Measurements from ENCODE around the gene PDE6C. TPM values are rescaled to one million over a fixed set of nuclear protein-coding genes. Genes with fewer than 3 reads are reported as not detected.

Gene PDE6C
- total RNA-seq, 1 experiment from 2014 or later: not detected

DNA sequence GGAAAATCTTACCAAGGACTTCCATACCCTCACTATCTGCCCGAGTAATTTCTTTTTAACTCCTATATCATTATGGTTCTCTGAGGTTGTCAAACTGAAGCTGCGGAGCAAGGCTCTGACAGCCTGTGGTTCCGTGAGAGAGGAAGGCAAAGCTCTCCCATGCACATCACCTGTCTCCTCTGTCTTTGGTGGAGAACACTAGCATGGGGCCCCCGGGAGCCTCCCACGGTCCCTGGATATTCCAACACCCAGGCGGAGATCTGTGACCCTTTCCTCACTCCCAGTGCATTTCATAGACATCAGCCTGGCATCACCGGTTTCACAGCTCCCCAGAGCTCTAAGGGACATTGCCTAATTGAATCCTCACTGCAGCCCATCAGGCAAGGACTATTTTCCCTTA, 21.7 kb upstream of the PDE6C start:
- no peak for DNase-seq (ENCODE audit: low read depth, low spot score)
- in situ Hi-C loops (cut with HindIII; ENCODE audit: low pct_unique_long_range_greater_than_20kb, low sequenced_read_pairs): no loop called here

DNA sequence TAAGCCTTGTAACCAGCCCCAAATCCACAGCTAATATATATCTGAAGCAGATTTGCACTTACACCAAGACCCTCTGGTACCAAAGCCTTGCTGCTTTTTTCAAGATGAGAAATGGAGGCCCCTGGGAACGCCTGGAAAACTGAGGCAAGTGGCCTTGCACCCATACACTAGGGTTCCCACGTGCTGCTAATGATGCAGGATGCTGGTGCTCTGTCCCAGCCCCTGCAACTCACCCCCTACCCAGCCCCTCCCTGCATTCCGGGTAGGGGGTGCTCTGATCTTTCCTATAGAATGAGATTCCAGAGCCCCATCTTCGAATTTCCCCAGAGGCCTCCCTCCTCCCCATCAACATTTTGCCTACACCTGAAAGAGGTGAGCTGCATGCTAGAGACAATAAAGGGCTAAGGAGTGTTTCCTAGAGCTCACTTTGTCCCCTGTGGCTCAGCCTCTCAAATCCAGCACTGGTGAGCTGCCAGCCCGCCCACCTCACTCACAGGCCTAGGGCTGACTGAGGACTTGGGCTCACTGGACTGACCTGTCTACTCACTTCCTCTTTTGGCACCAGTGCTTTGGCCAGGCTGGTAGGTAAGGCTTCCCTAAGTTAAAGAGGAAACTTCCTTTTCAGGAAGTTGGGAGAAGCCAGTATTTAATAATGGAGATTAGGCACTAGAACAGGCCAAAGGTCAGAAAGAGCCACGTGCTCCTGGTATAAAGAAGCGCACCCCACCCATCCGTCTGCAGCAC, 21.1 kb upstream of the PDE6C start:
- no peak for DNase-seq (ENCODE audit: low read depth, low spot score)
- in situ Hi-C loops (cut with HindIII; ENCODE audit: low pct_unique_long_range_greater_than_20kb, low sequenced_read_pairs): no loop called here

DNA sequence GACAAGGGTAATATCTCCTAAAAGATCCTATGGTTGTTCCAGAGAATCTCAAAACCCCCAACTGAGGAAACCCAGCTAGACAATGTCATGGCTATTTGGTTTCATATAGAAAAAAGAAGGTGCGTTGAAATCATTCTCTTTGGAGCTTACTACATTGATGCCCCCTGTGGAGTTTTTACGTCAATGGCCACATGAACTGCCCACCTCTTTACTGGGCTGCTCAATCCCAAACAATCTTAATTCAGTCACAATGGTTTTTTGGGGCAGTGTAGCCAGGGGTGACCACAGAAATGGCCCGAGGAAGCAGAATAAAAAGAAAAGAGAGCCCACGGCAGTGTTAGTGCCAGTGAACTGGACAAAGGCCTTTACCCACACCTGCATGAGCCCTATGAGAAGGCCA, 19.1 kb upstream of the PDE6C start:
- in situ Hi-C loops (cut with HindIII; ENCODE audit: low pct_unique_long_range_greater_than_20kb, low sequenced_read_pairs): no loop called here
- DNase-seq (ENCODE audit: low read depth, low spot score): no peak

DNA sequence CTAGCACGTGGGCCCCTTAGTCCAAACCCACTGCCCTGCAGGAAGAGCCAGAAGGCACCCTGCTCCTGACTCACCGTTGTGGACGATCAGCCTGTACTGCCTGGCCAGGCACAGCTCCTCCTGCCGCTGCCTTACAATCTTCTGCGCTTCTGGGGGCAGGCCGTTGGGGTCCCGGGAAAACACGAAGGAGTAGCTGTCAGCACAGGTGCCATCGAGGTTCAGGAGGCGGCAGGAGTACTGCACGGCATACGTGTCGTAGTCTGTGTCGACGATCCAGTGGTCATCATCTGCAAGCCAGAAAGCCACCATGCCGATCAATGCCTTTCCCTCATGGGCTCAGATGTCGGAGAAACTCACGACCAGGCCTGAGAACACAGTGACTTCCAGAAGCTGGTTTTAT, 18.6 kb upstream of the PDE6C start:
- in situ Hi-C loops (cut with HindIII; ENCODE audit: low pct_unique_long_range_greater_than_20kb, low sequenced_read_pairs): no loop called here
- DNase-seq (ENCODE audit: low read depth, low spot score): no peak

DNA sequence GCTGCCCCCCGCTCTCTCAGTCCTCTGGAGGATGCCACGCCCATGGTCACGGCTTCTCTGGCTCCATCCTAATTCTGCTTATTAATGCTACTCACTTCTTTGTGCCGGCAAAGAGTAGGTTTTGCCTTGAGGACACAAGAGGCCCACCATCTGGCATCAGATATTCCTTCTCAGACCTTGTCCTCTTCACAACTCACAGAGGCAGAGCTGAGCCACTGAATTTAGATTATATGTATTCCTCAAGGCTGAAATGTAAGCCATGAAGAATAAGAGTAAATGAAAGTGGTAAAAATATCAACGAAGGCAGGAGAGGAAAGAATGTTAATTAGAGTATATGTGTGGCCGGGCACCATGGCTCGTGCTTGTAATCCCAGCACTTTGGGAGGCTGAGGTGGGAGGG, 17.8 kb upstream of the PDE6C start:
- in situ Hi-C loops (cut with HindIII; ENCODE audit: low pct_unique_long_range_greater_than_20kb, low sequenced_read_pairs): no loop called here
- DNase-seq (ENCODE audit: low read depth, low spot score): no peak

DNA sequence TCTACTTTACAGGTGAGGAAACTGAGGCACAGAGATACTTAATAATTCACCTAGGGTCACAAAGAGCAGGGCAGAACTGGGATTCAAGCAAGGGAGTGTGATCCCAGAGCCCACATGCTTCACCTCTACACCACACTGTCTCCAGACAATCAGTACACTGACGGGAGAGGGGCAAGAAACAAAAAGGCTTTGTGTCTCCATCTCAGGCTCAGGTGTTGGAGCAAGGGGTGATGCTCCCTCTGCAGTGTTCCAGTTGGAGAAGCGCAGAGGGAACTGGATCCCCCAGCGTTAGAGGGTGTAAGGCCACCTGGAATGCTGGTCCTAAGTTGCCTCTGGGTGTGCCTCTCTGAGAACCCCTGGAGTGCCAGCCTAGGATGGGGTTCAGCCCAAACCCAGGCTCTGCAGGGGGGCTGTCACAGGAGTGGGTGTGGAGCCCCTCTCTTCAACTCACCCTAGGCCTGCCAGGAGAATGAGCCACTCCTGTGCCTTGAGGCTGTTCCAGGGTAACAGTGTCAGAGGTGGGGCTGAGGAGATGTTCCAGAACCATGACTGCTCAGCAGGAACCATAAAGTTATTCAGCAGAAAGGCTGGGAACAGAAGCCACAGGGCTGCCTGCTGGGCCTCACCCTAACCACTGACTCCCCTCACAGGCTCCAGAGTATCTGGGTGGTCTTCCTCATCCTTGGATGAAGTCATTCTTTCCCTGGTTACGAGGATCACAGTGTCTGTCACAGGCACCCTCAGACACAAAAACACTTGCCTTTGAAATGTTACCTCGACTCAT, 16.8 kb upstream of the PDE6C start:
- no peak for DNase-seq (ENCODE audit: low read depth, low spot score)
- in situ Hi-C loops (cut with HindIII; ENCODE audit: low pct_unique_long_range_greater_than_20kb, low sequenced_read_pairs): no loop called here

DNA sequence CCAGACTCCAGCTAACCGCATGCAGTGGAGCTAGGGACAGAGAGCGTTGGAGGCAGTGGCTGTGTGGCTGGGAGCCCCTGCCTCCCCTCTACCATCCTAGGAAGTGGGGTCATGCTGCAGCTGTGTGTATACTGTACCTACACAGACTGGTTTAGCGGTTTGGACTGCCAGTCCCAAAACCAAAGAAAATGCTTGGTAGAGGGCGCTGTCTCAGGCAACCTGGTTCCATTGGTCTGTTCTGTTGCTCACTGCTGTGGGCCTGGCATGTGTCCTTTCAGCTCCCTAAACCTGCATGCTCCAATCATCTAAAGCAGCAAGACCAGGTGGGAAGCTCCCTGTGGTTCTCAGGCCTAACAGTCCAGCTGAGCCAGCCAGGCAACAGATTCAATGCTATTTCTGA, 15.8 kb upstream of the PDE6C start:
- no peak for DNase-seq (ENCODE audit: low read depth, low spot score)

DNA sequence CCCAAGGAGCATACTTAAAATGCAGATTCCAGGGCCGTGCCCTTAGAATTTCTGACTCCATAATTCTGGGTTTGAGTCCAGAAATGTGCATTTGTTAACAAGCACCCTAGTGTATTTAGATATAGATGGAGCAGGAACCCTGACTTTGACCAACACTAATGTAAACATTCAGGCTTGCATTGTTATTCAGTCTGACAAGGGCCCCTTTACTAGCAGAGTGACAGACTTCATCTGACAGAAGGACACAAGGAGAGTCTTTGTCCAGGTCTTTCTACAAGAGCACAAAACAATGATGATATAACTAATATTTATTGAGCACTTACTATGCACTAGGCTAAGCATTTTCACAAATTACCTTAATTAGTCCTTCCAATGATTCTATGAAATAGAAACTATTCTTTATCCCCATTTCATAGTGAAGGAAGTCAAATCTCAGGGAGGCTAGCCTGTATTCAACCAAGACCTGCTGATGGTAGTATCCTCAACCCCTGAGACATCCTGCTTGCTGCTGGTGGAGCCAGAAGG, 15.2 kb upstream of the PDE6C start:
- in situ Hi-C loops (cut with HindIII; ENCODE audit: low pct_unique_long_range_greater_than_20kb, low sequenced_read_pairs): no loop called here

More for the DNA sequence above, 15.8 kb upstream of the PDE6C start:
- in situ Hi-C loops (cut with HindIII; ENCODE audit: low pct_unique_long_range_greater_than_20kb, low sequenced_read_pairs): no loop called here

DNA sequence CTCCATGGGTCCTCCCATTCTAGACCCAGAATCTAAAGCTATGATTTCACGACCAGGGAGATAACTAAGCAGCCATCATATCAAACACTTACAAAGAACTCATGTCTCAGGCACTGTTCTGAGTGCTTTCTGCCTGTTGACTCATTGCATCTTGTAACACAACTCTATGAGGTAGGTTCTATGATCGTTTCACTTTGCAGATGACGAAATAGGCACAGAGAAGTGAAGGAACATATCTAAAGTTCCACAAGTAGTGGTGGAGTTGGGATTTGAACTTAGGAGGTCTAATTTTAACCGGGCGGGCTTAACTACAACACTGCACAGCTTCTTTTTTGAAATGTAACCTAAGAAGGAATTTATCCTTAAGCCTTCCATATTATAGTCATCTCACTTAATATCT, 14.2 kb upstream of the PDE6C start:
- DNase-seq (ENCODE audit: low read depth, low spot score): no peak
- in situ Hi-C loops (cut with HindIII; ENCODE audit: low pct_unique_long_range_greater_than_20kb, low sequenced_read_pairs): no loop called here

More for the DNA sequence above, 15.2 kb upstream of the PDE6C start:
- DNase-seq (ENCODE audit: low read depth, low spot score): no peak

DNA sequence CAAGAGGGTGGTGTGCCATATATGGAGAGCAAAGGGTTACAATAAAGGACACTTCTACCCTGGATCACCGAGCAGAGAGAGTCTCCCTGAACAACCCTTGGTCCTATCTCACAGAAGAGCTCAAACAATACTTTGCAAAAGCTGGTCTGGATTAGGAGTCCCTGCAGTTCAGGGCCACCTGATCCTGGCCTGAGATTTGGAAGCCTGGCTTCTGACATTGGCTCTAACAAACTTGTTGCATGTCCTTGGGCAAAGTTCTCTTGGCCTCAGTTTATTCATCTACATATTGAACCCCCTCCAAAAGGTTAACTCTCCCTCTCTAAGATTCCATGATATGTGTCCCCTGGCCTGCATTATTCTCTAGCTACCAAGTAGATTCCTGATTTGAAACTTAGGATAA, 13.0 kb upstream of the PDE6C start:
- in situ Hi-C loops (cut with HindIII; ENCODE audit: low pct_unique_long_range_greater_than_20kb, low sequenced_read_pairs): no loop called here
- no peak for DNase-seq (ENCODE audit: low read depth, low spot score)

DNA sequence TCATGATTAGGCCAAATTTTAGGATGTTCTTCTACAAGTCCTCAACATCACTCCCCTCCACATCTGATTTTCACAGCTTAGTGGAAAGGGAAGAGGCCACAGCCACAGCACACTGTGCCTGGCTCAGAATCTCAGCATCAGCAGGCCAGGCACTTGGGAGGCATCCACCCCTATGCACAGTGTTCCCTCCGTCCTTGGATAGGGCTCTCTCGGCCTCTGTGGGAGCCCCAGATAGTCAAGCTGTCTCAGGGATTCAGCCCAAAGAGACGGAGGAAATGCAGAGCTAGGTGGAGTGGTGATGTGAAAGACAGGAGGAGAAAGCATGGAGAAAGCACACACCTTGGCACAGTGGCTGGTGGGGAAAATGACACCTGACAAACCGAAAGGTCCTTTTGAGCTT, 12.6 kb upstream of the PDE6C start:
- DNase-seq (ENCODE audit: low read depth, low spot score): no peak
- in situ Hi-C loops (cut with HindIII; ENCODE audit: low pct_unique_long_range_greater_than_20kb, low sequenced_read_pairs): no loop called here

DNA sequence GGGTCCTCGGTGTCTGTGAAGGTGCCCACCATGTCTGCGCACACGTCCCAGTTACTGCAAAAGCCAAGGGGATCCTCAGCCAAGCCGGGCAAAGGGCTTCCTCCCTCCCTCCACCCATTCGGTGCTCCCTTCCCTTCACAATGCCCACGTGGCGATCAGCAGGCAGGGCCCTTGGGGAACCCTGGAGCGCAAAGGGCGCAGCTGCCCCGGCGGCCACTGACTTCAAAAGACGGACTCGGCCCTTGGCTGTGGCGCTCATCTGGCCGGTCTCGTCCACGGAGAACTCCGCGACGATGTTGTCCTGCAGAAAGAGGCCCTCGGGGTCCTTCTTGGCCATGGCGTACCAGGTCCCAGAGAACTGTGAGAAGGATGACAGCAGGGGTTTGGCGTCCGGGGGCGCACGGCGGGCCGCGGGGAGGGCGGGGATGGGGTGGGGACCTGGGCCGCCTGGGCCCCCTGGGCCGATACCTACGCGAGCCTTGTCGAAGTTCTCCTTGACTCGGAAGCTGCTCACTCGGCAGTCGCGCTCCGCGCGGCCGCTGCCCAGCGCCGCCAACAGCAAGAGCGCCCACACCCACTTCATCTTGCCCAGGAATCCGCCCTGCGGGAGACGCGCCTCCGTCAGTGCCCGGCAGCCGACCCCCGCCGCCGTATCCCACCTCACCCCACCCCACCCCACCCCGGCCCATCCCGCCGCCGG, 11.7 kb upstream of the PDE6C start:
- no peak for DNase-seq (ENCODE audit: low read depth, low spot score)
- in situ Hi-C loops (cut with HindIII; ENCODE audit: low pct_unique_long_range_greater_than_20kb, low sequenced_read_pairs): no loop called here

DNA sequence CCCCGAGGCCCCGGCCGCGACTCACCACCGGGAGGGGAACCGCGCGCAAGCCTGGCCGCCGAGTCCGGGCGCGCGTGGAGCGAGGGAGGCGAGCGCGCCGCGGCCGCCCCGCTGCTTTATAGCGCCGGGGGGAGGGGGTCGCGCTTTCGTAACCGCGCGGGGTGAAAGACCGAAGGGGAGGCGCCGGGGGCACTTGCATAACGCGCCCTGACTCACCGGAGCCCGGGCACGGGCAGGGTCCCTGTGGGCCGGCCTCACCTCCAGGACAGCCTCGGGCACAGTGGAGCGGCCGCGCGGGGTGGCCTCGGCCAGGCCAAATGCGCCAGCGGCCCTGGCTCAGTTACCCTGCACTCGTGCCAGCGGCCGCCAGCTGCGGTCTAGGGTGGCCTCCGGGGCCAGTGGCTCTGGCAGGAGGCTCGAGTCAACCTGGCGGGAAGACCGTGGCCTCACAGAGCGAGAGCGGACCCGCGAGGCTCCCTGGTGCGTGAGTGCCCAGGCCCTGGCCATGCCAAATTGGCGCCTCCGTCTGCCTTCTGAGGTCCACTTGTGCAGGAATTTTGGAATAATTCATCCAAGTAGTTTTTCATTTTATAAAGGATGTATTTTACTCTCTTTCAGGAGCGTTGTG, 11.1 kb upstream of the PDE6C start, which contains the start of gene RBP4:
Gene RBP4, minus strand, starts transcription at position 90 of the 628 bp plus-strand sequence. CDS start 207 bp downstream, outside the sequence.
- DNase-seq (ENCODE audit: low read depth, low spot score): no peak
- in situ Hi-C loops (cut with HindIII; ENCODE audit: low pct_unique_long_range_greater_than_20kb, low sequenced_read_pairs): no loop called here

DNA sequence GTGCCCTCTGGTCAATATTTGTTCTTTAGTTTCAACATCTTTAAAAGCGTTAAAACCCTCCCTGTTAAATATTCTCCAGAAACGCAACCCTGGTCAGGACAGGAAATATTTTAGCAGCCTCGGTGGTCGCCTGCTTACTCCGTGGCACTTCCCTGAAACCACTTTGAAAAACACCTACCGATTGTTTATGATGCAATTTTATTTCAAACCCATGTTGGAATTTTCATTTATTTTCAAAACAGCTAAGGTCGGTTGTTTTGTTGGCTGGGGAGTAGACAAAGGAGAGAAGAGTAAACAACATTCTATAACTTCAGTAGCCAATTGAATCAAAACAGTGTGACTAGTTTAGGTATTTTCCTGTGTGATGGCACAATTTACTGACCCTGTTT, 10.6 kb upstream of the PDE6C start:
- no peak for DNase-seq (ENCODE audit: low read depth, low spot score)
- in situ Hi-C loops (cut with HindIII; ENCODE audit: low pct_unique_long_range_greater_than_20kb, low sequenced_read_pairs): no loop called here

DNA sequence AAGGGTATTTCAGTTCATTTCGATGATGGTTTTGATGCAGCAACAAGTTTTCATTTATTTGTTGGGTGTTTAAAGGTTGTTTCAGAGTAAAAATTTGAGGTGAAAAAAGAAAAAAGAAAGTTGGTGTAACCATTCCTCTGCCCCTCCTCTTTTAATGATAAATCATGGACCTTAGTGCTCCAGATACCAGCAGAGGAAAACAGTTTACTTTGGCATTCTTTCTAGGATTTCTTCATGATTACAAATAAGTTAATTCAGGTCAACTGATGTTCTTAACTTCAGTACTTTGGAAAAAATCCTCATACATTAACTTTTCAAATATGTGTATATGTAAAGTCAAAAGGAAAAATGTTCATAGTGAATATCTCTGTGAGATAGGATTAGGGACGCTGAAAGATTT, 9.3 kb upstream of the PDE6C start:
- in situ Hi-C loops (cut with HindIII; ENCODE audit: low pct_unique_long_range_greater_than_20kb, low sequenced_read_pairs): no loop called here
- no peak for DNase-seq (ENCODE audit: low read depth, low spot score)

DNA sequence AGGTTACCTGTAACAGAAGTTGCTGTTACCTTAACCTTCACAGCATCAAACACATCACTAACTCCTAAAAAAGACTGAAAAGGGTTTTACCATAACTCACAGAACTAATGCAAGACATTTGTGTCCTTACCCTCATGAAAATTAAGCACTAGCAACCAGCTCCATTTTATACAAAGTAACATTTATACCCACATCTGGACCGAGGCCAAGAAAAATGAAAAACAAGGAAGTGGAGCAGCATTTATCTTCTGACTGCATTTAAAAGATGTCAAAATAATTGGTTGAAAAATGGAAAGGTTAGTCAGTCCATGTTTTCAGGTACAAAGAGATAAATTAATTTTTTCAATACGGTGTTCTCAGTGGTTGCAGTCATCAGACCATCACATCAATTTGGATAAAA, 8.2 kb upstream of the PDE6C start:
- DNase-seq (ENCODE audit: low read depth, low spot score): no peak
- in situ Hi-C loops (cut with HindIII; ENCODE audit: low pct_unique_long_range_greater_than_20kb, low sequenced_read_pairs): no loop called here

DNA sequence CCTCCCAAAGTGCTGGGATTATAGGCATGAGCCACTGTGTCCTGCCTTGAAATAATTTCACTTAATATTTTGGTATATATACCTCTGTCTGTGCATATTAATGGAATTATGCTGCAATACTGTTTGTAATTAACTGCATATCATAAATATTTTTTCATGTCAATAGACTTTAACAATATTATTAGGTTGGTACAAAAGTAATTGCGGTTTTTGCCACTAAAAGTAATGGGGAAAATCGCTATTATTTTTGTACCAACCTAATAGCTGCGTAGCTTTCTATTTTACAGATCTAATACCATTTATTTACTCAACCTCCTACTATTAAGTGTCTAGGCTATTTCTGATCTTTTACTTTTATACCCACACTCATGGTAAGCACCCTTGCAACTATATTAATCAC, 3.9 kb upstream of the PDE6C start:
- in situ Hi-C loops (cut with HindIII; ENCODE audit: low pct_unique_long_range_greater_than_20kb, low sequenced_read_pairs): no loop called here
- no peak for DNase-seq (ENCODE audit: low read depth, low spot score)

DNA sequence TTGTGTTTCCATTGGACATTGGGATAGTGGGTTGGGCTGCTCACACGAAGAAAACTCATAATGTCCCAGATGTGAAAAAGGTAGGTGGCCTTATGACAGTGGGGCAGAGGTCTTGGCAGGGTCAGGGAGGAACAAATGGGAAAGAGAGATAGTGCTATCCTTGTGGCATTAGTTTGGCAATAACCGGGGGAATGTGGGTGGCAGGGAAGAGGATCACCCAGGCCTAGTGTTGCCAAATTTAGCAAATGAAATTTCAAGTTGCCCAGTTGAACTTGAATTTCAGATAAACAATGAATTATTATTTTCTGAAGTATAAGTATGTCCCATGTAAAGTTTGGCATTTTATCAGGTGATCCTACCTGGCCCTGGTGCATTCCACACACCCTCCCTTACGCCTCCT, 789 bp downstream of the PDE6C start:
- in situ Hi-C loops (cut with HindIII; ENCODE audit: low pct_unique_long_range_greater_than_20kb, low sequenced_read_pairs): no loop called here
- no peak for DNase-seq (ENCODE audit: low read depth, low spot score)

All from SK-MEL-5 (cell line).